Calu3 (cell line): ENCODE data around the gene ARSJ. TPM values are rescaled to one million over a fixed set of nuclear protein-coding genes. Genes with fewer than 3 reads are reported as not detected.
"Not testable (repeated sequence)": the region's sequence is repeated elsewhere in the genome, so short reads cannot be mapped to it uniquely, and the experiment has no call there.

Source experiments
- BruUV-seq: library from RNA; stranded (reverse); fragments of 400-500 nt; replicated peaks from 2 replicates; lab custom pipeline; 2021; lab: Mats Ljungman, UMichigan
- CTCF ChIA-PET: fragments of 300-600 bp; sonication (Branson Sonifier 250); formaldehyde crosslinking; loops from one replicate; lab custom pipeline; 2022; ENCODE audit warnings: antibody characterized with exemption; lab: Charles Lee
- DNase-seq: peaks from one replicate; pipeline ENCODE4 v3.0.0; 2022
- H3K27ac Mint-ChIP-seq: one replicate; pipeline ENCODE4 v1.8.0; 2022; ENCODE audit warnings: mixed read lengths; ENCODE audit not compliant: unreplicated experiment
- H3K27me3 Mint-ChIP-seq: one replicate; pipeline ENCODE4 v1.8.0; 2022; ENCODE audit warnings: mixed read lengths; ENCODE audit not compliant: unreplicated experiment
- H3K36me3 Mint-ChIP-seq: one replicate; pipeline ENCODE4 v1.8.0; 2022; ENCODE audit warnings: mild to moderate bottlenecking, moderate library complexity, mixed read lengths; ENCODE audit not compliant: insufficient read depth, unreplicated experiment
- H3K4me1 Mint-ChIP-seq: one replicate; pipeline ENCODE4 v1.8.0; 2022; ENCODE audit warnings: mild to moderate bottlenecking, low read depth, mixed read lengths; ENCODE audit not compliant: unreplicated experiment
- H3K4me3 Mint-ChIP-seq: one replicate; pipeline ENCODE4 v1.8.0; 2022; ENCODE audit warnings: mild to moderate bottlenecking, low read depth, moderate library complexity, mixed read lengths; ENCODE audit not compliant: unreplicated experiment
- H3K9me3 Mint-ChIP-seq: one replicate; pipeline ENCODE4 v1.8.0; 2022; ENCODE audit warnings: low read depth, mixed read lengths; ENCODE audit not compliant: unreplicated experiment
- CTCF ChIP-seq: fragments of 200-600 bp; IDR thresholded peaks from one replicate; pipeline ENCODE4 v1.8.0; 2022; ENCODE audit warnings: antibody characterized with exemption; ENCODE audit not compliant: unreplicated experiment
- intact Hi-C: fragments of 100-400 bp; cut with micrococcal nuclease; formaldehyde crosslinking; loops from one replicate; pipeline ENCODE4 v1.10.0; 2022; ENCODE audit not compliant: unreplicated experiment
- total RNA-seq: library from RNA; stranded (reverse); gene quantifications from 2 replicates; pipeline ENCODE4 v1.2.3, GENCODE V29; 2022

Gene ARSJ
- total RNA-seq, 1 experiment from 2014 or later = 12.5 TPM

GRCh38 chr4:113941836-113942235, 37.6 kb downstream of the ARSJ start:
- BruUV-seq = no TSS peak
- H3K27me3 Mint-ChIP-seq = no peaks in the 10 kb centered on the region
- H3K36me3 Mint-ChIP-seq = no peaks in the 10 kb centered on the region
- intact Hi-C loops = loop anchor here (5.0 kb wide), 1 partner anchor 550 kb away; no protein-coding TSS in a partner anchor
- CTCF ChIA-PET = no interaction called here
- H3K4me3 Mint-ChIP-seq = no peak overlapping the region
- H3K4me1 Mint-ChIP-seq = peaks cover 22% of the 10 kb centered on the region
- no peak overlapping the region for H3K27ac Mint-ChIP-seq
- TF ChIP-seq CTCF = no peak
- DNase-seq = no peak
- H3K9me3 Mint-ChIP-seq = no peaks in the 10 kb centered on the region

- H3K36me3 Mint-ChIP-seq, H3K27ac Mint-ChIP-seq, BruUV-seq, H3K9me3 Mint-ChIP-seq, H3K4me3 Mint-ChIP-seq, DNase-seq, H3K27me3 Mint-ChIP-seq, CTCF ChIA-PET: not testable (repeated sequence)
- H3K4me1 Mint-ChIP-seq = peaks cover 22% of the 10 kb centered on the region
- intact Hi-C loops = loop anchor here (5.0 kb wide), 1 partner anchor 548 kb away; no protein-coding TSS in a partner anchor
These were observed 39.3 kb downstream of the ARSJ start for GRCh38 chr4:113940103-113940502.

GRCh38 chr4:113935190-113935589, 44.3 kb downstream of the ARSJ start:
- Mint-ChIP-seq H3K36me3 (no peaks in the 10 kb centered on the region), H3K27ac (no peak overlapping the region), H3K4me1 (no peaks in the 10 kb centered on the region), H3K4me3 (no peak overlapping the region), H3K9me3 (no peaks in the 10 kb centered on the region), H3K27me3 (no peaks in the 10 kb centered on the region)
- CTCF ChIA-PET = no interaction called here
- intact Hi-C loops = no loop called here
- TF ChIP-seq CTCF = no peak
- no peak for DNase-seq
- no TSS peak for BruUV-seq

GRCh38 chr4:113924706-113925105, 54.7 kb downstream of the ARSJ start:
- DNase-seq, H3K4me3 Mint-ChIP-seq, H3K4me1 Mint-ChIP-seq, BruUV-seq, intact Hi-C loops, H3K36me3 Mint-ChIP-seq, CTCF ChIA-PET, H3K27me3 Mint-ChIP-seq, H3K27ac Mint-ChIP-seq, H3K9me3 Mint-ChIP-seq: not testable (repeated sequence)

- H3K27ac Mint-ChIP-seq = no peak overlapping the region
These were observed 58.2 kb downstream of the ARSJ start for GRCh38 chr4:113921089-113921794.

More at GRCh38 chr4:113921089-113921794, 58.2 kb downstream of the ARSJ start:
- intact Hi-C loops = no loop called here
- DNase-seq = no peak
- TF ChIP-seq CTCF = no peak
- no peaks in the 10 kb centered on the region for H3K9me3 Mint-ChIP-seq
- peaks cover 15% of the 10 kb centered on the region for H3K4me1 Mint-ChIP-seq
- BruUV-seq = no TSS peak
- H3K27me3 Mint-ChIP-seq = no peaks in the 10 kb centered on the region
- no peaks in the 10 kb centered on the region for H3K36me3 Mint-ChIP-seq
- no peak overlapping the region for H3K4me3 Mint-ChIP-seq
- CTCF ChIA-PET = interaction anchor here (0.7 kb wide), 1 partner anchor 39 kb away, joined by 3 read pairs; no protein-coding TSS in a partner anchor
